HepG2 (cell line): ENCODE measurements around the gene HPCAL1. TPM values are rescaled to one million over a fixed set of nuclear protein-coding genes. Genes with fewer than 3 reads are reported as not detected.

Experiments used
- DNMT1 ChIP-seq: sonication (generic); formaldehyde crosslinking; IDR thresholded peaks from 2 replicates; pipeline ENCODE4 v1.5.1; 2020; ENCODE audit warnings: mild to moderate bottlenecking, missing genetic modification reagents
- DZIP1 ChIP-seq: sonication (generic); formaldehyde crosslinking; IDR thresholded peaks from 2 replicates; pipeline ENCODE4 v1.5.0; 2020; ENCODE audit warnings: mild to moderate bottlenecking, missing genetic modification reagents
- FOSL2 ChIP-seq: sonication (generic); formaldehyde crosslinking; IDR thresholded peaks from 2 replicates; pipeline ENCODE4 v1.4.0; 2020; ENCODE audit warnings: missing genetic modification reagents
- GTF3A ChIP-seq: sonication (generic); formaldehyde crosslinking; conservative IDR thresholded peaks from 2 replicates; pipeline ENCODE4 v1.4.0; 2020; ENCODE audit warnings: mild to moderate bottlenecking, missing genetic modification reagents
- MAX ChIP-seq: IDR thresholded peaks from 2 replicates; pipeline ENCODE4 v1.6.1; 2012; ENCODE audit warnings: inconsistent platforms
- MYPOP ChIP-seq: sonication (generic); formaldehyde crosslinking; IDR thresholded peaks from 2 replicates; pipeline ENCODE4 v1.8.1; 2023; ENCODE audit warnings: mild to moderate bottlenecking, moderate library complexity, missing genetic modification reagents
- SIX4 ChIP-seq: sonication (generic); formaldehyde crosslinking; IDR thresholded peaks from 2 replicates; pipeline ENCODE4 v1.4.0; 2020; ENCODE audit warnings: missing genetic modification reagents
- ZNF138 ChIP-seq: sonication (generic); formaldehyde crosslinking; IDR thresholded peaks from 2 replicates; pipeline ENCODE4 v1.5.0; 2020; ENCODE audit warnings: mild to moderate bottlenecking, low read depth, missing genetic modification reagents
- ZNF18 ChIP-seq: sonication (generic); formaldehyde crosslinking; IDR thresholded peaks from 2 replicates; pipeline ENCODE4 v1.8.0; 2022; ENCODE audit warnings: mild to moderate bottlenecking, missing genetic modification reagents; ENCODE audit not compliant: insufficient replicate concordance
- ZNF296 ChIP-seq: sonication (generic); formaldehyde crosslinking; conservative IDR thresholded peaks from 2 replicates; pipeline ENCODE4 v1.5.0; 2020; ENCODE audit warnings: mild to moderate bottlenecking, missing genetic modification reagents
- ZNF549 ChIP-seq: sonication (generic); formaldehyde crosslinking; IDR thresholded peaks from 2 replicates; pipeline ENCODE4 v1.5.0; 2020; ENCODE audit warnings: missing genetic modification reagents
- ZSCAN30 ChIP-seq: sonication (generic); formaldehyde crosslinking; IDR thresholded peaks from 2 replicates; pipeline ENCODE4 v1.5.0; 2020; ENCODE audit warnings: mild to moderate bottlenecking, missing genetic modification reagents
- polyA plus RNA-seq, 8 experiments: library from polyadenylated mRNA; depleted of rRNA in 3 of 8; stranded (reverse) in 7 of 8; unstranded in 1 of 8; fragments of >200 nt; fragmentation: Illumina TruSeq in 4 of 8; extraction: Trizol in 4 of 8; gene quantifications; 2 replicates each; pipeline versions ENCODE4 v1.2.1 to v1.2.3, GENCODE V29; 2011 to 2016; ENCODE audit warnings: low read depth in 4 of 8, missing spikeins in 1 of 8, mixed read lengths in 1 of 8; ENCODE audit not compliant: insufficient read depth in 1 of 8
- total RNA-seq, 5 experiments: library from RNA; depleted of rRNA; stranded (reverse); fragments of >200 nt; fragmentation: Illumina TruSeq; extraction: Trizol; gene quantifications; 2 replicates each; pipeline ENCODE4 v1.2.3, GENCODE V29; 2016; ENCODE audit warnings: low read depth in 1 of 5

Gene HPCAL1
- total and polyA plus RNA-seq, 2 of the 13 experiments (the other 11 are each of a cell fraction or from before 2014, with no cell fraction given): 29.5 to 29.9 TPM

- TF ChIP-seq DNMT1 (CRISPR knock-in tag): 0 out of 2 replicates have a peak, but pooled peaks have one; percentile 56
- 0 out of 2 replicates have a peak, but pooled peaks have one; percentile 14 for TF ChIP-seq ZNF138 (CRISPR knock-in tag)
- 0 out of 2 replicates have a peak, but pooled peaks have one; percentile 78 for TF ChIP-seq DZIP1
- 0 out of 2 replicates have a peak, but pooled peaks have one; percentile 1 for TF ChIP-seq GTF3A (CRISPR knock-in tag)
- TF ChIP-seq ZNF549 (CRISPR knock-in tag): no peak
- TF ChIP-seq MAX: no peak
- TF ChIP-seq SIX4 (CRISPR knock-in tag): no peak
- peak; percentile 47 for TF ChIP-seq ZNF18 (CRISPR knock-in tag)
- no peak for TF ChIP-seq ZSCAN30 (CRISPR knock-in tag)
- TF ChIP-seq ZNF296 (CRISPR knock-in tag): no peak
- TF ChIP-seq FOSL2 (CRISPR knock-in tag): peak; percentile 61
- no peak for TF ChIP-seq MYPOP (CRISPR knock-in tag)
These were observed 99.4 kb downstream of the HPCAL1 start (continued) for GRCh38 chr2:10402062-10402585.
